Keratinocyte (primary cell): ENCODE results near the gene PEX16. TPM values are rescaled to one million over a fixed set of nuclear protein-coding genes. Genes with fewer than 3 reads are reported as not detected.

Experiments used
- DNase-seq: peaks from one replicate; pipeline ENCODE4 v3.0.0-alpha.2; 2011; ENCODE audit warnings: low read depth, missing footprints, low spot score
- FAIRE-seq: peaks from 2 replicates; lab custom pipeline; 2011; peaks lifted over from hg19 to GRCh38; lab: Jason Lieb, UNC
- H2AFZ ChIP-seq: 2 replicates; pipeline ENCODE4 v1.6.0; 2012; ENCODE audit warnings: low read length, control low read depth, inconsistent platforms; ENCODE audit not compliant: control insufficient read depth
- H3K27ac ChIP-seq: 2 replicates; pipeline ENCODE4 v1.5.1; 2011; ENCODE audit warnings: low read length; ENCODE audit not compliant: control insufficient read depth, insufficient read depth
- H3K27me3 ChIP-seq: 3 replicates; pipeline ENCODE4 v1.6.0; 2011; ENCODE audit warnings: low read length; ENCODE audit not compliant: control insufficient read depth, insufficient read depth; ENCODE audit errors: extremely low read depth
- H3K36me3 ChIP-seq, 2 experiments: 2 replicates in 1 of 2; 3 replicates in 1 of 2; pipeline ENCODE4 v1.5.1; 2011; ENCODE audit warnings: low read length in 2 of 2, mild to moderate bottlenecking in 1 of 2; ENCODE audit not compliant: control insufficient read depth in 2 of 2, insufficient read depth in 2 of 2; ENCODE audit errors: extremely low read depth in 1 of 2
- H3K4me1 ChIP-seq: 3 replicates; pipeline ENCODE4 v1.5.1; 2011; ENCODE audit warnings: low read length; ENCODE audit not compliant: control insufficient read depth, insufficient read depth; ENCODE audit errors: extremely low read depth
- H3K4me2 ChIP-seq: 3 replicates; pipeline ENCODE4 v1.6.0; 2011; ENCODE audit warnings: low read depth, low read length; ENCODE audit not compliant: control insufficient read depth, insufficient read depth; ENCODE audit errors: extremely low read depth
- H3K4me3 ChIP-seq, 3 experiments: fragments of 200-600 bp in 1 of 3; sonication (generic) in 1 of 3; 2 replicates in 2 of 3; 3 replicates in 1 of 3; pipeline ENCODE4 v1.5.1; 2011 to 2016; ENCODE audit warnings: low read length in 3 of 3, mild to moderate bottlenecking in 3 of 3, control low read depth in 2 of 3, inconsistent platforms in 1 of 3, low read depth in 1 of 3, mixed read lengths in 1 of 3, mixed run types in 1 of 3, moderate library complexity in 1 of 3; ENCODE audit not compliant: control insufficient read depth in 2 of 3, insufficient read depth in 2 of 3; ENCODE audit errors: extremely low read depth in 1 of 3
- H3K79me2 ChIP-seq: 2 replicates; pipeline ENCODE4 v1.6.0; 2012; ENCODE audit warnings: low read length; ENCODE audit not compliant: control insufficient read depth, insufficient read depth
- H3K9ac ChIP-seq: 3 replicates; pipeline ENCODE4 v1.6.0; 2011; ENCODE audit warnings: low read length; ENCODE audit not compliant: control insufficient read depth, insufficient read depth; ENCODE audit errors: extremely low read depth
- H3K9me1 ChIP-seq: 3 replicates; pipeline ENCODE4 v1.6.0; 2011; ENCODE audit warnings: low read length; ENCODE audit not compliant: control insufficient read depth, insufficient read depth; ENCODE audit errors: extremely low read depth
- H3K9me3 ChIP-seq: 2 replicates; pipeline ENCODE4 v1.5.1; 2012; ENCODE audit warnings: low read depth, low read length; ENCODE audit not compliant: control insufficient read depth
- H4K20me1 ChIP-seq: 3 replicates; pipeline ENCODE4 v1.6.0; 2011; ENCODE audit warnings: low read length; ENCODE audit not compliant: control insufficient read depth, insufficient read depth; ENCODE audit errors: extremely low read depth
- CTCF ChIP-seq, 3 experiments: IDR thresholded peaks in 1 of 3; conservative IDR thresholded peaks in 1 of 3; optimal IDR thresholded peaks in 1 of 3; 2 replicates in 2 of 3; 3 replicates in 1 of 3; pipeline versions ENCODE3 to v1.5.1; 2011; ENCODE audit warnings: low read length in 3 of 3, mild to moderate bottlenecking in 3 of 3, moderate library complexity in 2 of 3, control low read depth in 1 of 3, inconsistent platforms in 1 of 3; ENCODE audit not compliant: insufficient read depth in 2 of 3; ENCODE audit errors: extremely low read depth in 1 of 3
- EZH2 ChIP-seq: IDR thresholded peaks from one replicate; pipeline ENCODE4 v1.6.1; 2012; ENCODE audit warnings: inconsistent platforms, mild to moderate bottlenecking, low read length, moderate library complexity
- dilution Hi-C: fragments of 300-500 bp; cut with MboI; formaldehyde crosslinking; loops from one replicate; pipeline ENCODE4 v1.7.0; 2020; ENCODE audit warnings: low sequenced_read_pairs; ENCODE audit not compliant: extremely low pct_ligation_motif_present
- polyA plus RNA-seq, 5 experiments: library from polyadenylated mRNA; depleted of rRNA in 3 of 5; stranded (reverse) in 3 of 5; stranded (forward) in 1 of 5; unstranded in 1 of 5; fragments of >200 nt; gene quantifications; 1 replicate in 1 of 5; 2 replicates in 3 of 5; 3 replicates in 1 of 5; pipeline versions ENCODE4 v1.2.1 to v1.2.3, GENCODE V29; 2011 to 2012; ENCODE audit warnings: missing spikeins in 2 of 5, low read depth in 1 of 5, low replicate concordance in 1 of 5

Gene PEX16
- polyA plus RNA-seq, 1 donor (not counting 4 experiments of a cell fraction or from before 2014, with no cell fraction given) = 16.7 TPM

GRCh38 chr11:45928535-45929215 is 11.0 kb upstream of the PEX16 start:
- H3K4me3 ChIP-seq = no peak overlapping the region
- no peak for FAIRE-seq
- H3K27me3 ChIP-seq = no peaks in the 10 kb centered on the region
- H3K4me1 ChIP-seq = peaks cover 66% of the 10 kb centered on the region
- dilution Hi-C loops = no loop called here
- peaks cover 2% of the 10 kb centered on the region for H3K9me1 ChIP-seq
- peak overlapping the region; percentile 36 for H3K4me2 ChIP-seq
- H3K36me3 ChIP-seq = peaks cover 0 to 11% of the 10 kb centered on the region in 2 experiments
- TF ChIP-seq EZH2 = no peak
- TF ChIP-seq CTCF (optimal IDR thresholded peaks at IDR 0.05 in 1 of 3, IDR thresholded peaks at IDR 0.05 in 1 of 3, conservative IDR thresholded peaks at IDR 0.05 in 1 of 3; ENCODE audit: extremely low read depth in 1 of 3, insufficient read depth in 2 of 3, low read length in 3 of 3) = no peak
- H3K79me2 ChIP-seq = peaks cover 6% of the 10 kb centered on the region
- no peaks in the 10 kb centered on the region for H3K9me3 ChIP-seq
- DNase-seq = peak; percentile 66
- H4K20me1 ChIP-seq = no peaks in the 10 kb centered on the region
- no peak overlapping the region for H3K9ac ChIP-seq
- peak overlapping the region; percentile 10 for H3K27ac ChIP-seq
- no peak overlapping the region for H2AFZ ChIP-seq

- dilution Hi-C loops = no loop called here
- no peak overlapping the region for H3K27ac ChIP-seq
Measured at GRCh38 chr11:45927684-45928413, 10.2 kb upstream of the PEX16 start.

More at GRCh38 chr11:45927684-45928413, 10.2 kb upstream of the PEX16 start:
- H3K9me3 ChIP-seq = no peaks in the 10 kb centered on the region
- H3K36me3 ChIP-seq = peaks cover 0 to 11% of the 10 kb centered on the region in 2 experiments
- H3K79me2 ChIP-seq = peaks cover 10% of the 10 kb centered on the region
- no peak overlapping the region for H3K9ac ChIP-seq
- DNase-seq (no peak), FAIRE-seq (no peak)
- no peaks in the 10 kb centered on the region for H4K20me1 ChIP-seq
- H3K4me1 ChIP-seq = peaks cover 57% of the 10 kb centered on the region
- H3K9me1 ChIP-seq = peaks cover 2% of the 10 kb centered on the region
- TF ChIP-seq EZH2 (no peak), CTCF (optimal IDR thresholded peaks at IDR 0.05 in 1 of 3, IDR thresholded peaks at IDR 0.05 in 1 of 3, conservative IDR thresholded peaks at IDR 0.05 in 1 of 3; ENCODE audit: extremely low read depth in 1 of 3, insufficient read depth in 2 of 3, low read length in 3 of 3) (no peak)
- no peak overlapping the region for H3K4me2 ChIP-seq
- no peak overlapping the region for H2AFZ ChIP-seq
- H3K27me3 ChIP-seq = no peaks in the 10 kb centered on the region
- H3K4me3 ChIP-seq = no peak overlapping the region
